Stomach smooth muscle (tissue), 2 donors: ENCODE measurements around the gene CTRL.

Experiments
- H3K27ac ChIP-seq: one replicate; pipeline ENCODE4 v1.7.0; 2013; ENCODE audit warnings: mild to moderate bottlenecking, low read length, inconsistent platforms
- H3K27me3 ChIP-seq, 2 donors: one replicate each; pipeline ENCODE4 v1.7.0; 2013; ENCODE audit warnings: low read length in 2 of 2; ENCODE audit not compliant: insufficient read depth in 2 of 2, control insufficient read depth in 1 of 2
- H3K36me3 ChIP-seq, 2 donors: one replicate each; pipeline ENCODE4 v1.7.0; 2013; ENCODE audit warnings: low read length in 2 of 2; ENCODE audit not compliant: control insufficient read depth in 2 of 2, insufficient read depth in 2 of 2
- H3K4me1 ChIP-seq: one replicate; pipeline ENCODE4 v1.7.0; 2013; ENCODE audit warnings: low read length; ENCODE audit not compliant: control insufficient read depth, insufficient read depth
- H3K4me3 ChIP-seq, 2 donors: one replicate each; pipeline ENCODE4 v1.7.0; 2013; ENCODE audit warnings: low read length in 2 of 2
- H3K9ac ChIP-seq, 2 donors: one replicate each; pipeline ENCODE4 v1.7.0; 2013; ENCODE audit warnings: low read length in 2 of 2, mild to moderate bottlenecking in 1 of 2
- H3K9me3 ChIP-seq, 2 donors: one replicate each; pipeline ENCODE4 v1.7.0; 2013; ENCODE audit warnings: low read length in 2 of 2; ENCODE audit not compliant: control insufficient read depth in 2 of 2
- donor health status: healthy.
- donor health status: Pancreatic carcinoma.

Gene CTRL

GRCh38 chr16:67930678-67931211 is 917 bp downstream of the CTRL start:
- peaks cover 16 to 21% of the 10 kb centered on the region in 2 donors for H3K36me3 ChIP-seq
- no peaks in the 10 kb centered on the region for H3K27me3 ChIP-seq
- H3K9ac ChIP-seq: no peak overlapping the region
- H3K4me1 ChIP-seq: peaks cover 29% of the 10 kb centered on the region
- H3K27ac ChIP-seq: no peak overlapping the region
- H3K4me3 ChIP-seq: no peak overlapping the region
- no peaks in the 10 kb centered on the region for H3K9me3 ChIP-seq

GRCh38 chr16:67930191-67930590 is 1.5 kb downstream of the CTRL start:
- no peak overlapping the region for H3K9ac ChIP-seq

GRCh38 chr16:67928561-67929364 is 2.9 kb downstream of the CTRL start:
- Histone ChIP-seq H3K27ac (no peak overlapping the region), H3K36me3 (peaks cover 16 to 20% of the 10 kb centered on the region in 2 donors), H3K4me1 (peaks cover 20% of the 10 kb centered on the region), H3K27me3 (no peaks in the 10 kb centered on the region), H3K4me3 (no peak overlapping the region), H3K9ac (no peak overlapping the region), H3K9me3 (no peaks in the 10 kb centered on the region)

More at GRCh38 chr16:67930191-67930590, 1.5 kb downstream of the CTRL start:
- Histone ChIP-seq H3K4me1 (peaks cover 24% of the 10 kb centered on the region), H3K4me3 (no peak overlapping the region), H3K36me3 (peaks cover 16 to 21% of the 10 kb centered on the region in 2 donors), H3K27ac (no peak overlapping the region), H3K27me3 (no peaks in the 10 kb centered on the region), H3K9me3 (no peaks in the 10 kb centered on the region)

GRCh38 chr16:67928147-67928546 is 3.5 kb downstream of the CTRL start:
- Histone ChIP-seq H3K27me3 (no peaks in the 10 kb centered on the region), H3K27ac (no peak overlapping the region), H3K36me3 (peaks cover 19 to 21% of the 10 kb centered on the region in 2 donors), H3K9ac (no peak overlapping the region), H3K4me3 (no peak overlapping the region), H3K4me1 (peaks cover 25% of the 10 kb centered on the region), H3K9me3 (no peaks in the 10 kb centered on the region)

GRCh38 chr16:67927131-67927941 is 4.3 kb downstream of the CTRL start:
- Histone ChIP-seq H3K36me3 (peaks cover 19 to 21% of the 10 kb centered on the region in 2 donors), H3K9ac (no peak overlapping the region), H3K4me3 (no peak overlapping the region), H3K4me1 (peaks cover 31% of the 10 kb centered on the region), H3K9me3 (no peaks in the 10 kb centered on the region), H3K27ac (no peak overlapping the region), H3K27me3 (no peaks in the 10 kb centered on the region)

GRCh38 chr16:67926181-67926750 is 5.4 kb downstream of the CTRL start:
- Histone ChIP-seq H3K9me3 (no peaks in the 10 kb centered on the region), H3K36me3 (peaks cover 19 to 20% of the 10 kb centered on the region in 2 donors), H3K27ac (peak overlapping the region; percentile 18), H3K27me3 (no peaks in the 10 kb centered on the region), H3K4me3 (no peak overlapping the region), H3K4me1 (peaks cover 33% of the 10 kb centered on the region), H3K9ac (no peak overlapping the region)

GRCh38 chr16:67924140-67924906 is 7.3 kb downstream of the CTRL start:
- H3K4me1 ChIP-seq: peaks cover 39% of the 10 kb centered on the region
- no peaks in the 10 kb centered on the region for H3K27me3 ChIP-seq
- no peak overlapping the region for H3K4me3 ChIP-seq
- no peaks in the 10 kb centered on the region for H3K9me3 ChIP-seq
- no peak overlapping the region for H3K9ac ChIP-seq
- H3K27ac ChIP-seq: no peak overlapping the region
- peaks cover 13 to 20% of the 10 kb centered on the region in 2 donors for H3K36me3 ChIP-seq

- Histone ChIP-seq H3K9me3 (no peaks in the 10 kb centered on the region), H3K27me3 (no peaks in the 10 kb centered on the region), H3K4me1 (peaks cover 41% of the 10 kb centered on the region), H3K36me3 (peaks cover 16 to 22% of the 10 kb centered on the region in 2 donors), H3K9ac (no peak overlapping the region), H3K4me3 (no peak overlapping the region), H3K27ac (peak overlapping the region; percentile 31)
Observed at GRCh38 chr16:67923414-67924116, 8.1 kb downstream of the CTRL start.

GRCh38 chr16:67922740-67923139 is 8.9 kb downstream of the CTRL start:
- Histone ChIP-seq H3K9ac (peak overlapping the region; percentile 10 to 42), H3K4me3 (no peak overlapping the region), H3K27ac (no peak overlapping the region), H3K4me1 (peaks cover 47% of the 10 kb centered on the region), H3K27me3 (no peaks in the 10 kb centered on the region), H3K36me3 (peaks cover 11 to 18% of the 10 kb centered on the region in 2 donors), H3K9me3 (no peaks in the 10 kb centered on the region)
